Sigmoid colon (tissue), 7 donors: ENCODE data around the gene SLC9A3. TPM values are rescaled to one million over a fixed set of nuclear protein-coding genes. Genes with fewer than 3 reads are reported as not detected.

Experiments used
- DNase-seq: peaks from one replicate; pipeline ENCODE4 v3.0.0-alpha.2; 2019
- H3K27ac ChIP-seq, 4 donors: fragments of 200-600 bp; sonication (generic); one replicate each; pipeline ENCODE4 v1.5.1; 2016 to 2019; ENCODE audit warnings: mild to moderate bottlenecking in 1 of 4
- H3K27me3 ChIP-seq, 3 donors: fragments of 200-600 bp; sonication (generic); one replicate each; pipeline ENCODE4 v1.5.1; 2019; ENCODE audit warnings: mild to moderate bottlenecking in 1 of 3
- H3K36me3 ChIP-seq, 4 donors: fragments of 200-600 bp; sonication (generic); one replicate each; pipeline ENCODE4 v1.5.1; 2016 to 2019
- H3K4me1 ChIP-seq, 4 donors: fragments of 200-600 bp; sonication (generic); one replicate each; pipeline ENCODE4 v1.5.1; 2017 to 2019
- H3K4me3 ChIP-seq, 4 donors: fragments of 200-600 bp; sonication (generic); one replicate each; pipeline ENCODE4 v1.5.1; 2017 to 2019; ENCODE audit warnings: mild to moderate bottlenecking in 2 of 4, moderate library complexity in 1 of 4
- H3K9me3 ChIP-seq, 4 donors: fragments of 200-600 bp in 3 of 4; sonication (generic) in 3 of 4; one replicate each; pipeline versions ENCODE4 v1.5.1 to v1.6.1; 2013 to 2019
- EP300 ChIP-seq, 4 donors: sonication (generic); formaldehyde crosslinking; IDR thresholded peaks; one replicate each; pipeline ENCODE4 v1.6.1; 2017; ENCODE audit warnings: antibody characterized with exemption in 4 of 4
- POLR2A ChIP-seq, 2 donors: fragments of 450-650 bp; IDR thresholded peaks; one replicate each; pipeline ENCODE4 v1.6.1; 2016; ENCODE audit warnings: antibody characterized with exemption in 2 of 2, mild to moderate bottlenecking in 2 of 2, moderate library complexity in 2 of 2
- POLR2AphosphoS5 ChIP-seq, 4 donors: sonication (generic); formaldehyde crosslinking; IDR thresholded peaks; one replicate each; pipeline ENCODE4 v1.6.1; 2017; ENCODE audit warnings: antibody characterized with exemption in 4 of 4
- WGBS, 2 donors: extraction: QIAGEN DNeasy Blood & Tissue Kit; methylation state at CpG; one replicate each; pipeline ENCODE4 v1.1.7; 2013; 5-methylcytosine and 5-hydroxymethylcytosine counted together
- intact Hi-C: fragments of 100-400 bp; cut with DNase I; formaldehyde crosslinking; loops from one replicate; pipeline ENCODE4 v1.15.1; 2023
- polyA plus RNA-seq, 3 donors: library from polyadenylated mRNA; stranded (reverse); fragments of 200-250 nt; gene quantifications; one replicate each; pipeline ENCODE4 v1.2.3, GENCODE V29; 2013
- total RNA-seq, 4 donors: library from RNA; depleted of rRNA; stranded (reverse); fragments of >200 nt; gene quantifications; one replicate each; pipeline ENCODE4 v1.1.0, GENCODE V29; 2016
- TF ChIP-seq, protein P1 (sequence below), 4 experiments: fragments of 450-650 bp in 3 of 4; fragments of 200-600 bp in 1 of 4; IDR thresholded peaks; one replicate each; pipeline ENCODE4 v1.5.1; 2016 to 2019; ENCODE audit warnings: antibody characterized with exemption in 4 of 4, mild to moderate bottlenecking in 3 of 4, moderate library complexity in 2 of 4
- donor health status: healthy with polysubstance abuse.
- donor health status: Bipolar disorder and iron deficiency.
- donor health status: healthy.

SLC9A3 gene
- total and polyA plus RNA-seq, 7 donors = 0.83 to 51.3 (median 2.5) TPM

DNA sequence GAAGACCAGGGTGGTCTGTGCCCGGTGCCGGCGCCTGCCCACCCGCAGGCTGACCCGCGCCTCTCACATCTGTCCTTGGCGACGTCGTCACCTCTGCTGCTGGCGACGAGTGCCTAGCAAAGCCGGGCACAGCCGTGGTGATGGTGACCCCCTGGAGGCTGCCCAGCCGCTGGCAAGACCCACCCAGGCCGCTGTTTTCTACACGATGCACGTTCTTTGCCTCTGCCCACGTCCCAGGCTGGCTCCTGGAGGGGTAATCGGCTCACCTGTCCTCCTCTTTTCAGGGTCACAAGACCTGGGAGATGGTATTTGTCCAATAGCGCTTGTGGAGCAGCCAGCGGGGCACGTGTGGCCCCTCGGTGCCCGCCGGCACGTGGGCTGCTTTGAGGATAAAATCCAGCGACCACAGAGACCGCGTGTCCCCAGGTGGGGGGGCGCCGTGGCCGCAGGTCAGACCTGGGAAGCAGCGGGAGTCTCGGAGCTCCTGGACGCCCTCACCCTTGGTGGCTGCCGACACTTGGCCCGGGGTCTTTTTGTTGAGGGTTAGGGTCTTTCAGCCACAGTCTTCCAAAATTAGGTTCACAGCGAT lies 29.5 kb downstream of the SLC9A3 start:
- no peak overlapping the region for H3K4me3 ChIP-seq
- no peak for TF ChIP-seq POLR2A (IDR thresholded peaks at IDR 0.05)
- TF ChIP-seq POLR2AphosphoS5 (IDR thresholded peaks at IDR 0.05) = no peak
- TF ChIP-seq EP300 (IDR thresholded peaks at IDR 0.05) = no peak
- TF ChIP-seq, protein P1, sequence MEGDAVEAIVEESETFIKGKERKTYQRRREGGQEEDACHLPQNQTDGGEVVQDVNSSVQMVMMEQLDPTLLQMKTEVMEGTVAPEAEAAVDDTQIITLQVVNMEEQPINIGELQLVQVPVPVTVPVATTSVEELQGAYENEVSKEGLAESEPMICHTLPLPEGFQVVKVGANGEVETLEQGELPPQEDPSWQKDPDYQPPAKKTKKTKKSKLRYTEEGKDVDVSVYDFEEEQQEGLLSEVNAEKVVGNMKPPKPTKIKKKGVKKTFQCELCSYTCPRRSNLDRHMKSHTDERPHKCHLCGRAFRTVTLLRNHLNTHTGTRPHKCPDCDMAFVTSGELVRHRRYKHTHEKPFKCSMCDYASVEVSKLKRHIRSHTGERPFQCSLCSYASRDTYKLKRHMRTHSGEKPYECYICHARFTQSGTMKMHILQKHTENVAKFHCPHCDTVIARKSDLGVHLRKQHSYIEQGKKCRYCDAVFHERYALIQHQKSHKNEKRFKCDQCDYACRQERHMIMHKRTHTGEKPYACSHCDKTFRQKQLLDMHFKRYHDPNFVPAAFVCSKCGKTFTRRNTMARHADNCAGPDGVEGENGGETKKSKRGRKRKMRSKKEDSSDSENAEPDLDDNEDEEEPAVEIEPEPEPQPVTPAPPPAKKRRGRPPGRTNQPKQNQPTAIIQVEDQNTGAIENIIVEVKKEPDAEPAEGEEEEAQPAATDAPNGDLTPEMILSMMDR (IDR thresholded peaks at IDR 0.05) = no peak
- H3K4me1 ChIP-seq = no peaks in the 10 kb centered on the region
- no peaks in the 10 kb centered on the region for H3K9me3 ChIP-seq
- no peaks in the 10 kb centered on the region for H3K36me3 ChIP-seq
- intact Hi-C loops = no loop called here
- peaks cover 3 to 62% (median 31%) of the 10 kb centered on the region in 3 donors for H3K27me3 ChIP-seq
- H3K27ac ChIP-seq = no peak overlapping the region
- 88 to 90% methylated on average over 38 of the region's 38 CpGs for WGBS, 2 donors
- DNase-seq = no peak

DNA sequence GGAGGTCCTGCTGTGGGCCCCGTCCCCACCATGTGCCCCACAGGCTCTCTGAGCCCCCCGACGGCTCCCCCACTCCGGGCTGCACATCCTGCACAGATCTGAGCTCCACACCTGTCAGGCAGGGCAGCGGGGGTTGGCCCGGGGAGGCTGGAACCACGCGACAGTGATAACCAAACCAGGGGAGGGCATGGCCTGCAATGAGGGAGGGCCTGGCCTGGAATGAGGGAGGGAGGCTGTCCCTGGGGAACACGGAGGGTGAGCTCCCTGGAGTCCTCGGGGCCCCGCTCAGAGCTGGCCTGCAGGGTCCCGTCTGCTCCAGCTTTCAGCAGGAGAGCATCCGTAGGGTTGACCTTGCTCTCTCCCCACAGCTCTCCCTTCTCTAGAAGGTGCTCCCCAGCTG lies 30.5 kb downstream of the SLC9A3 start:
- TF ChIP-seq POLR2A (IDR thresholded peaks at IDR 0.05) (no peak), EP300 (IDR thresholded peaks at IDR 0.05) (no peak)
- TF ChIP-seq, protein P1 (IDR thresholded peaks at IDR 0.05) = no peak
- intact Hi-C loops = no loop called here

DNA sequence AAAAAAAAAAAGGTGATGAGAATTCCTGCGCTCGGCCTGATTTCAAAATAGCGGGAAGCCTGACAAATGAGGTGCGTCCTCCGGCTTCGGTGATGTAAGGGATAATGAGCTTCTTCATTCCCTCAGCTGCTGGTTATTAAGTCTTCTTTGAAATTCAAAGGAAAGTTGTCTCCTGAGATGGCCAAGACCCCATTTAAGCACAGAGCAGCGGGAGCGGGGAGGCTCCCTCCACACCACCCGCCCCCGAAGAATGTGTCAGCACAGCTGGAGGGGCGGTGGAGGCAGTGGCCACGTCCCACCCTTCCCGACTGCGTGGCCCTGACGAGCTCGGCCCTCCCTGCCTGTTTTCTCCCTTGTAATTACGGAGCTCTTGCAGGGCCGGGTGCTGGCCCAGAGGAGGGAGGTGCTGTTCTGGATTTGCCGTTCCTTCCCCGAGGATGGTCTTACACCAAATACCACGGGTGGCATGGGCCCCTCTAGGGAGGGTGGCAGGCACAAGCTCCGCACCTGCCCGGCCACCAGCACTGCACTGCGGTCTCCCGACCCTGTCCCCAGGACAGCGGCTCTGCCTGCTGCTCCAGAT lies 31.0 kb downstream of the SLC9A3 start:
- 63 to 65% methylated on average over 26 of the region's 26 CpGs for WGBS, 2 donors
- no peak for TF ChIP-seq POLR2AphosphoS5 (IDR thresholded peaks at IDR 0.05)
- Histone ChIP-seq H3K36me3 (no peaks in the 10 kb centered on the region), H3K27ac (no peak overlapping the region), H3K27me3 (peaks cover 0 to 55% (median 16%) of the 10 kb centered on the region in 3 donors), H3K4me1 (no peaks in the 10 kb centered on the region), H3K4me3 (no peak overlapping the region), H3K9me3 (no peaks in the 10 kb centered on the region)
- intact Hi-C loops = no loop called here
- no peak for DNase-seq

More for the DNA sequence above, 30.5 kb downstream of the SLC9A3 start:
- Histone ChIP-seq H3K4me1 (no peaks in the 10 kb centered on the region), H3K27ac (no peak overlapping the region), H3K36me3 (no peaks in the 10 kb centered on the region), H3K27me3 (peaks cover 3 to 56% (median 21%) of the 10 kb centered on the region in 3 donors), H3K9me3 (no peaks in the 10 kb centered on the region), H3K4me3 (no peak overlapping the region)
- 51 to 66% methylated on average over 13 of the region's 13 CpGs for WGBS, 2 donors
- DNase-seq = no peak

DNA sequence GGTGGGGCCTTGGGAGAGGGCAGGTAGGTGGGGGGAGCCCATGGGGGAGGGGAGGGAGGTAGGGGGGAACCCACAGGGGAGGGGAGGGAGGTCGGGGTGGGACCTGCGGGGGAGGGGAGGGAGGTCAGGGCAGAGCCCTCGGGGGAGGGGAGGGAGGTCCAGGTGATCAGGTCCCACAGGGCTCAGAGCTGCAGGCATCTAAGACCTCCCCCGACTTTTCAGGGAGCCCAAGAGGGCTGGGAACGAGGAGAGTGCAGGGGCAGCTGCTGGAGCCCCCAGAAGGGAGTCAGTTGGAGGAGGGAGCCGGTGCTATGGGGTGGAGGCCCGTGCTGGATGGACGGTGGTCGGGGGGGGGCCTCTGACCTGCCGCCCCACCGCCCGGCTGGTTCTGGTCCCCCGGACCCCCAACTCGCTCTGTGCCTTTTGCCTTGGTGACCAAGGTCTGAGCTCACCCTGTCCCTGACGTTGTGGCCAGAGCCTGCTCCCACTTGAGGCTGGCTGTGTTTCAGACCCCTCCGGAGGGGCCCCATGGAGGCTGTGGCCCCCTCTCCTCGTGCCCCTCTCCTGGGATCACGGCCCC lies 31.8 kb downstream of the SLC9A3 start:
- Histone ChIP-seq H3K9me3 (no peaks in the 10 kb centered on the region), H3K4me1 (no peaks in the 10 kb centered on the region), H3K27me3 (peaks cover 0 to 47% (median 12%) of the 10 kb centered on the region in 3 donors), H3K27ac (no peak overlapping the region), H3K36me3 (no peaks in the 10 kb centered on the region), H3K4me3 (no peak overlapping the region)
- intact Hi-C loops = no loop called here
- DNase-seq = no peak
- 55 to 70% methylated on average over 18 of the region's 18 CpGs for WGBS, 2 donors
- TF ChIP-seq EP300 (IDR thresholded peaks at IDR 0.05) (no peak), POLR2AphosphoS5 (IDR thresholded peaks at IDR 0.05) (no peak), POLR2A (IDR thresholded peaks at IDR 0.05) (no peak)
- TF ChIP-seq, protein P1 (IDR thresholded peaks at IDR 0.05) = no peak

DNA sequence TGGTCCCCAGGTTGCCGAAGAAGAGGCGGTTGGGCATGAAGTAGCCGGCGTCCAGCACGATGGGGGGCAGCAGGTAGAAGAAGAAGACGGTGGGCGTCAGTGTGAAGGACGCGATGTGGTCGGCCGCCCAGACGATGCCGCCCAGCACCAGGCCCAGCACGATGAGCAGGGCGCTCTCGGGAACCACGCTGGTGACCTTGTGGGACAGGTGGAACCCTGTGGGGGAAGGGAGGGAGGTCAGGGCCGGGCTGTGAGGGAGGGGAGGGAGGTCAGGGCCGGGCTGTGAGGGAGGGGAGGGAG lies 32.4 kb downstream of the SLC9A3 start:
- no peaks in the 10 kb centered on the region for H3K4me1 ChIP-seq
- no peak overlapping the region for H3K27ac ChIP-seq
- H3K4me3 ChIP-seq = no peak overlapping the region
- H3K36me3 ChIP-seq = no peaks in the 10 kb centered on the region
- H3K27me3 ChIP-seq = peaks cover 0 to 41% (median 12%) of the 10 kb centered on the region in 3 donors
- H3K9me3 ChIP-seq = no peaks in the 10 kb centered on the region
- no peak for DNase-seq
- TF ChIP-seq POLR2A (IDR thresholded peaks at IDR 0.05) = no peak
- 80 to 88% methylated on average over 19 of the region's 19 CpGs for WGBS, 2 donors
- intact Hi-C loops = no loop called here
